ENCODE data around the gene AGMO.

Gene AGMO

GRCh38 chr7:15494711-15495110 lies 67.1 kb downstream of the AGMO start:
- FAIRE-seq (no peak), DNase-seq (ENCODE audit: insufficient read length) (no peak)
- TF ChIP-seq POLR2AphosphoS5 (IDR thresholded peaks at IDR 0.05; ENCODE audit: low read depth, low read length), result no peak
- TF ChIP-seq POLR2A (IDR thresholded peaks at IDR 0.05; ENCODE audit: low read depth, low read length), result no peak
- TF ChIP-seq TAF1 (IDR thresholded peaks at IDR 0.05; ENCODE audit: borderline replicate concordance, low read depth, low read length), result no peak

DNA sequence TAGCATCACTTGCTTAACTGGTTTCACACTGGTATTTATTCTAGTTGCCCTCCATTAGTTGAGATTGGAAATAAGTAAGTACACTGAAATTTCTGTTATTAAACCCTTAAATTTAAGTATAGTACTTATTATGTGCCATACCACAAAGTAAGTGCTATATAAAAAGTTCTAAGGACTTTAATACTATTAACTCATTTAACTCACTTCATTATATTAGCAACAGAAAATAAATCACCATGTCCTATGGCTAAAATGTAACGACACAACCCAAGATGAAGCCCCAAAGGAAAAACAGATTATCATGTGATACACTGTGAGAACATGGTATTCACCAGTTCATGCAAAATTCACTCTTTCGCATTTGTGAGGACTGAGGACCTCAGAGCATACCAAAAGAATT lies 70.5 kb downstream of the AGMO start:
- no peak for FAIRE-seq
- TF ChIP-seq POLR2A (IDR thresholded peaks at IDR 0.05; ENCODE audit: low read depth, low read length), result no peak
- TF ChIP-seq POLR2AphosphoS5 (IDR thresholded peaks at IDR 0.05; ENCODE audit: low read depth, low read length), result no peak
- TF ChIP-seq TAF1 (IDR thresholded peaks at IDR 0.05; ENCODE audit: borderline replicate concordance, low read depth, low read length), result no peak

DNA sequence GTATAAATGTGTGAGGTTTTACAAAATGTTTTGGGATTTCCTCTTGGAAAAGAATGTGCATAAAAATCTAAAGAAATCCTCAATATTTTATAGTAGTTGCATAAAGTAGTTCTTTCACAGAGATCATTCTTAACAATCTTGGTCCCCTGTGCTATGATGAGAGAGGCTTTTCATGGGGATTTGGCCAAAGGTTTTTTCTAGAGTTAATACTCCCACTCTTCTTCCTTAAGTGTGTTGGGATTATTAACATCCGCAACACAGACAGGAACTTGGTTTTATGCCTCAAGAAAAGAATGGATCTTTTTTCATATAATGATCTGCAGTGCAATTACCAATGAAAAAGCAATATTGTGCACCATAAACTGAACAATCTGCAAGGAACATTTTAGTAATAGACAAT lies 71.5 kb downstream of the AGMO start:
- DNase-seq (ENCODE audit: insufficient read length) (no peak), FAIRE-seq (no peak)
- no peak for TF ChIP-seq TAF1 (IDR thresholded peaks at IDR 0.05; ENCODE audit: borderline replicate concordance, low read depth, low read length)
- no peak for TF ChIP-seq POLR2AphosphoS5 (IDR thresholded peaks at IDR 0.05; ENCODE audit: low read depth, low read length)
- TF ChIP-seq POLR2A (IDR thresholded peaks at IDR 0.05; ENCODE audit: low read depth, low read length), result no peak

More for the DNA sequence above, 70.5 kb downstream of the AGMO start:
- no peak for DNase-seq (ENCODE audit: insufficient read length)

DNA sequence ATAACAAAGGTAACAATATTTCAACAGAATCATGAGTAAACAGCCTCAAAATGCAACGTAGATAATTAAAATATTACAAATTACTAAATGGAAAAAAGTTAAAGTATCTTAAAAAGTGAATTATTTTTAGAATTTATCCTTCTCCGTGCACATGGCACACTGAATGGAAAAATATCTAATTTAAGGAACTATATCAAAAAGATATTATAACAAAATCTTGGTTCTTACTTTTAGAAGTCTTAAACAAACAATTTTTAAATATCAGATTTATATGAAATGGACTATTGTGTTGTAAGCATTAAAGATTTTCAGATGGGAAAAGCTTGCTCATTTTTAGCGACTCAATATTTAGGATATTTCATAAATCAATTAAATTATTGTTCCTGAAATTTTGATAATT lies 72.0 kb downstream of the AGMO start:
- no peak for TF ChIP-seq POLR2AphosphoS5 (IDR thresholded peaks at IDR 0.05; ENCODE audit: low read depth, low read length)
- no peak for TF ChIP-seq TAF1 (IDR thresholded peaks at IDR 0.05; ENCODE audit: borderline replicate concordance, low read depth, low read length)
- TF ChIP-seq POLR2A (IDR thresholded peaks at IDR 0.05; ENCODE audit: low read depth, low read length), result no peak

DNA sequence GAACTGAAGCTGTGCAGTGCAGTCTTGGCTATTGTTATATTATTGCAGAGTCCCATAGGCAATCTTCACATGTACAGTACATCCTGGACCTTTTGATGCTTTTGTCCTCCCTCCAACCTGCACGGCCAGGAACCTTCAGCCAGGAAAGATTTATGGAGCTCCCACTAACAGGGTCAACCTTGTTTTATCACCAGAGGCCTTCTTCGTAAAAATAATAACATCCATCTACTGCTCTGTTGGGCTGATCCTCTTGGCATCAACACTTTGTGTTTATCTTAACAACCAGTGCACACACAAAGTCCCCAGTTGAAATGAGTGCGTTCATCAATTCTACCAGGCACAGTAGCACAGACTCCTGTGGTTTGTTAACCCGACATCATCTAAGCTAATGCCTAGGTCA lies 72.4 kb downstream of the AGMO start:
- TF ChIP-seq TAF1 (IDR thresholded peaks at IDR 0.05; ENCODE audit: borderline replicate concordance, low read depth, low read length), result no peak
- no peak for TF ChIP-seq POLR2A (IDR thresholded peaks at IDR 0.05; ENCODE audit: low read depth, low read length)
- TF ChIP-seq POLR2AphosphoS5 (IDR thresholded peaks at IDR 0.05; ENCODE audit: low read depth, low read length), result no peak
- no peak for DNase-seq (ENCODE audit: insufficient read length)
- no peak for FAIRE-seq

More for the DNA sequence above, 72.0 kb downstream of the AGMO start:
- no peak for FAIRE-seq
- no peak for DNase-seq (ENCODE audit: insufficient read length)

DNA sequence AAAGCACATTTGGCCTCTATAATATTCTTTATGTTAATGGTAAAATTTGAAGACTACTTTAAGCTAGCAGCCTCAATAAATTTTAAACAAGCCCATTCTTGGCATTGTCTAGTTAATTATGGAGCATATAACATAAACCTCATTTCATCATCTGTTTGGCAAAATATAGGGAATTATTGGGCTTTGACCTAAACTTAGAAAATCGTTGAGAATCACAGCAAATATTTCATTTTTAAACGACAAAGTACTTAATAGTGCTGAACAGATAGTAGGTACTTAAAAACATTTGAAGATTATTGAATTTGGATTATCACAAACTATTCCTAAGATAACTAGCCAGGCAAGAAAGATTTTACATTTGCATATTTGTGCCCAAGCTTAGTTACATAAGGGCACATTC lies 73.4 kb downstream of the AGMO start:
- no peak for TF ChIP-seq POLR2AphosphoS5 (IDR thresholded peaks at IDR 0.05; ENCODE audit: low read depth, low read length)
- TF ChIP-seq POLR2A (IDR thresholded peaks at IDR 0.05; ENCODE audit: low read depth, low read length), result no peak
- no peak for TF ChIP-seq TAF1 (IDR thresholded peaks at IDR 0.05; ENCODE audit: borderline replicate concordance, low read depth, low read length)
- DNase-seq (ENCODE audit: insufficient read length), result no peak
- no peak for FAIRE-seq

- no peak for DNase-seq (ENCODE audit: insufficient read length)
- no peak for FAIRE-seq
- TF ChIP-seq TAF1 (IDR thresholded peaks at IDR 0.05; ENCODE audit: borderline replicate concordance, low read depth, low read length), result no peak
- no peak for TF ChIP-seq POLR2A (IDR thresholded peaks at IDR 0.05; ENCODE audit: low read depth, low read length)
- TF ChIP-seq POLR2AphosphoS5 (IDR thresholded peaks at IDR 0.05; ENCODE audit: low read depth, low read length), result no peak
Observed at GRCh38 chr7:15487896-15488295, 73.9 kb downstream of the AGMO start.

- FAIRE-seq (no peak), DNase-seq (ENCODE audit: insufficient read length) (no peak)
- no peak for TF ChIP-seq TAF1 (IDR thresholded peaks at IDR 0.05; ENCODE audit: borderline replicate concordance, low read depth, low read length)
- no peak for TF ChIP-seq POLR2A (IDR thresholded peaks at IDR 0.05; ENCODE audit: low read depth, low read length)
- TF ChIP-seq POLR2AphosphoS5 (IDR thresholded peaks at IDR 0.05; ENCODE audit: low read depth, low read length), result no peak
Observed at GRCh38 chr7:15485998-15486397, 75.8 kb downstream of the AGMO start.

DNA sequence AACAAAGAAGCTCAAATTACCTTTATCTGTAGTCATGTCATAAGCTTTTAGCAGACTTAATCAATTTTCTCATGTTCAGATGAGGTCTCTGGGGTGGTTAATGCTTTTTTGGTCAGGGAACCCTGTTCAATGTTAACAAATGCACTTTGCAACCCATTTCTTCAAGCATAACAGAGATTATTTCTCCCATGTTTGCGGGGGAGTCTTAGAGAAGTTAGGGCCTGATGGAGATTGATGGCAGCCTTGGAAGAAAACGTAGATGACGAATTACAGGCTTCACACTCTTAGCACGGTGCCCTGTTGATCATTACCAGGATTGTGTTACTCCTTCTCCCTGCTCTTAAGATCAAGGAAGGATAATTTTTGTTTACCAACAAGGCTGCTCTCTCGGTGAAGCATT lies 76.4 kb downstream of the AGMO start:
- DNase-seq (ENCODE audit: insufficient read length) (no peak), FAIRE-seq (no peak)
- TF ChIP-seq POLR2A (IDR thresholded peaks at IDR 0.05; ENCODE audit: low read depth, low read length) (no peak), TAF1 (IDR thresholded peaks at IDR 0.05; ENCODE audit: borderline replicate concordance, low read depth, low read length) (no peak), POLR2AphosphoS5 (IDR thresholded peaks at IDR 0.05; ENCODE audit: low read depth, low read length) (no peak)

DNA sequence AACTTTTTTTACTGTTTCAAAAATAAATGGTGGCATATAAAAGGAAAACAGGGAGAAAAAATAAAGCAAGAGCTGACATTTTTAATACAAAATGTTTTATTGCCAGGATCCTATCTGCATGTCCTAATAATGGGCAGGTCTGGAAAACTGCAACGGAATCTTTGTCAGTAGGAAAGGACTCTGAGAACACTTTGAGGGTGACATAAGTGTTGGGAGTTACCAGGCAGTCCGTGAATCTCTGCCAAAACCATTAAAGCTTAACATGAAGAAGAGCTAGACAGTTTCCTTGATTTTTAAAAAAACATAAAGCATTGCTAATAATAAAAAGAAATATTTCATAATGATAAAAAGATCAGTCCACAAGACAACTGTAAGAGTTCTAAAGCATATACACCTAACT lies 80.7 kb downstream of the AGMO start:
- TF ChIP-seq POLR2A (IDR thresholded peaks at IDR 0.05; ENCODE audit: low read depth, low read length), result no peak
- no peak for TF ChIP-seq TAF1 (IDR thresholded peaks at IDR 0.05; ENCODE audit: borderline replicate concordance, low read depth, low read length)
- no peak for TF ChIP-seq POLR2AphosphoS5 (IDR thresholded peaks at IDR 0.05; ENCODE audit: low read depth, low read length)
- FAIRE-seq, result no peak
- no peak for DNase-seq (ENCODE audit: insufficient read length)

- no peak for FAIRE-seq
- TF ChIP-seq POLR2AphosphoS5 (IDR thresholded peaks at IDR 0.05; ENCODE audit: low read depth, low read length) (no peak), POLR2A (IDR thresholded peaks at IDR 0.05; ENCODE audit: low read depth, low read length) (no peak), TAF1 (IDR thresholded peaks at IDR 0.05; ENCODE audit: borderline replicate concordance, low read depth, low read length) (no peak)
Observed at GRCh38 chr7:15478401-15478800, 83.4 kb downstream of the AGMO start.

GRCh38 chr7:15476531-15476918 lies 85.3 kb downstream of the AGMO start:
- FAIRE-seq (no peak), DNase-seq (ENCODE audit: insufficient read length) (no peak)
- TF ChIP-seq POLR2AphosphoS5 (IDR thresholded peaks at IDR 0.05; ENCODE audit: low read depth, low read length) (no peak), TAF1 (IDR thresholded peaks at IDR 0.05; ENCODE audit: borderline replicate concordance, low read depth, low read length) (no peak), POLR2A (IDR thresholded peaks at IDR 0.05; ENCODE audit: low read depth, low read length) (no peak)

More at GRCh38 chr7:15478401-15478800, 83.4 kb downstream of the AGMO start:
- DNase-seq (ENCODE audit: insufficient read length), result no peak
